Middle frontal gyrus (tissue), 1 donor: ENCODE data around the gene NLRP7.

ENCODE experiments used
- DNase-seq: peaks from one replicate; pipeline ENCODE4 v3.0.0-alpha.2; 2015; ENCODE audit warnings: low spot score; ENCODE audit errors: extremely low spot score

NLRP7 gene

GRCh38 chr19:54875506-54875905 lies 71.8 kb downstream of the NLRP7 start:
- no peak for DNase-seq

DNA sequence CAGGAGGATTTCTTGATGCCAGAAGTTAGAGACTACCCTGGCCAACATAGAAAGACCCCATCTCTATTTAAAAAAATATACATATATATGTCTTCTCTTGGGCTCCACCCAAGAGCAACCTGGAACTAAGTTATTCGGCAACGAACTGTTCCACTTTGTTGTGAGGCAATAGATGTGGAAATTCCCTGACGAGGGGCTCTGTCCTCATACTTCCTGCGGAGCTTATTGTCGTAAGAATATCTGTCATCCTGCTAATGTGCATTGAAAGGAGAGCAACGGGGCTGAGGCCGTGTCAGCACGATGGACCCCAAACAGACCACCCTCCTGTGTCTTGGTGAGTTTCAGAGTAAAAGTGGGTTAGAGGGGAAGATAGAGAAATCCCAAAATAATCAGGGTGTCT lies 73.3 kb downstream of the NLRP7 start, which contains the start of gene FCAR:
TSS of gene FCAR (plus strand) at position 246 of the 400 bp plus-strand sequence. CDS start at position 301, 55 bp downstream.
- no peak for DNase-seq
